Upper lobe of left lung (tissue), 4 donors: ENCODE results near the gene PGGT1B.

Experiments
- EP300 ChIP-seq, 4 donors: sonication (generic); formaldehyde crosslinking; IDR thresholded peaks; one replicate each; pipeline ENCODE4 v1.5.1; 2017; ENCODE audit warnings: antibody characterized with exemption in 4 of 4, control low read depth in 2 of 4
- POLR2A ChIP-seq, 4 donors: fragments of 450-650 bp; IDR thresholded peaks; one replicate each; pipeline ENCODE4 v1.5.1; 2016 to 2017; ENCODE audit warnings: antibody characterized with exemption in 4 of 4, mild to moderate bottlenecking in 2 of 4
- POLR2AphosphoS5 ChIP-seq, 2 donors: sonication (generic); formaldehyde crosslinking; IDR thresholded peaks; one replicate each; pipeline ENCODE4 v1.5.1; 2017; ENCODE audit warnings: antibody characterized with exemption in 2 of 2
- TF ChIP-seq, protein P1 (sequence below), 6 experiments: fragments of 450-650 bp in 4 of 6; fragments of 200-600 bp in 2 of 6; sonication (generic) in 2 of 6; IDR thresholded peaks; one replicate each; pipeline ENCODE4 v1.5.1; 2016 to 2019; ENCODE audit warnings: antibody characterized with exemption in 6 of 6

DNA sequence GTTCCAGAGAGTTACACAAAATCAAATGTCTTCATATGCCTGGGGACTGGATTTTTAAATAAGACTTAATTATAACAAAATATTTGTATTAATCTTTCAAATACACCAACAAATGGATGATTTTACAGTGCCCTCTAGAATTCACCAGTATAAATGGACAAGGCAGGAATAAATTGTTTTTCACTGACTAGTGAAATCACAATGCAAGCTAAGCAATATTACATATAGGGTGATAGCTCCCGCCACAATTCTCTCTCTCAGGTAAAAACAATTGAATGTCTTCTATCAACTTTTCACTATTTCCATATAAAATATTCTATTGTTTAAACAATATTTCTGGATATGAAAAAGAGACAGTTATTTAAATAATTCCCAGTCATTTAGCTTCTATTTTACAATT, 41.8 kb upstream of the PGGT1B start:
- TF ChIP-seq, protein P1, sequence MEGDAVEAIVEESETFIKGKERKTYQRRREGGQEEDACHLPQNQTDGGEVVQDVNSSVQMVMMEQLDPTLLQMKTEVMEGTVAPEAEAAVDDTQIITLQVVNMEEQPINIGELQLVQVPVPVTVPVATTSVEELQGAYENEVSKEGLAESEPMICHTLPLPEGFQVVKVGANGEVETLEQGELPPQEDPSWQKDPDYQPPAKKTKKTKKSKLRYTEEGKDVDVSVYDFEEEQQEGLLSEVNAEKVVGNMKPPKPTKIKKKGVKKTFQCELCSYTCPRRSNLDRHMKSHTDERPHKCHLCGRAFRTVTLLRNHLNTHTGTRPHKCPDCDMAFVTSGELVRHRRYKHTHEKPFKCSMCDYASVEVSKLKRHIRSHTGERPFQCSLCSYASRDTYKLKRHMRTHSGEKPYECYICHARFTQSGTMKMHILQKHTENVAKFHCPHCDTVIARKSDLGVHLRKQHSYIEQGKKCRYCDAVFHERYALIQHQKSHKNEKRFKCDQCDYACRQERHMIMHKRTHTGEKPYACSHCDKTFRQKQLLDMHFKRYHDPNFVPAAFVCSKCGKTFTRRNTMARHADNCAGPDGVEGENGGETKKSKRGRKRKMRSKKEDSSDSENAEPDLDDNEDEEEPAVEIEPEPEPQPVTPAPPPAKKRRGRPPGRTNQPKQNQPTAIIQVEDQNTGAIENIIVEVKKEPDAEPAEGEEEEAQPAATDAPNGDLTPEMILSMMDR (IDR thresholded peaks at IDR 0.05) = no peak
- no peak for TF ChIP-seq POLR2A (IDR thresholded peaks at IDR 0.05)
- TF ChIP-seq POLR2AphosphoS5 (IDR thresholded peaks at IDR 0.05) = no peak
- no peak for TF ChIP-seq EP300 (IDR thresholded peaks at IDR 0.05)
